CD4-positive, alpha-beta T cell (primary cell): Measurements from ENCODE around the gene THRB. TPM values are rescaled to one million over a fixed set of nuclear protein-coding genes. Genes with fewer than 3 reads are reported as not detected.

Experiments used
- ATAC-seq: fragments of 200-7000 bp; cut with Tn5 transposase; one replicate; pipeline ENCODE4 v1.10.0; 2022; ENCODE audit warnings: mild to moderate bottlenecking; ENCODE audit not compliant: poor library complexity
- CTCF ChIA-PET: fragments of 350-600 bp; sonication (Branson Sonifier 250); formaldehyde crosslinking; loops from one replicate; lab custom pipeline; 2021; ENCODE audit warnings: antibody characterized with exemption, inconsistent platforms; lab: Charles Lee
- POLR2A ChIA-PET: fragments of 350-600 bp; sonication (Branson Sonifier 250); formaldehyde crosslinking; loops from one replicate; lab custom pipeline; 2021; ENCODE audit warnings: antibody characterized with exemption, inconsistent platforms; lab: Charles Lee
- DNase-seq, 14 experiments: peaks; one replicate each; pipeline ENCODE4 v3.0.0-alpha.2; 2013 to 2020; ENCODE audit warnings: mixed read lengths in 2 of 14
- H3K27ac ChIP-seq, 2 donors: one replicate each; pipeline versions ENCODE4 v1.5.1 to v1.7.0; 2013; ENCODE audit warnings: low read length in 2 of 2, low read depth in 1 of 2, mild to moderate bottlenecking in 1 of 2
- H3K27me3 ChIP-seq, 2 experiments: 1 replicate in 1 of 2; 2 replicates in 1 of 2; pipeline versions ENCODE4 v1.6.1 to v1.7.0; 2013; ENCODE audit warnings: low read length in 2 of 2, control low read depth in 1 of 2, mild to moderate bottlenecking in 1 of 2, moderate library complexity in 1 of 2; ENCODE audit not compliant: insufficient read depth in 2 of 2, control insufficient read depth in 1 of 2
- H3K36me3 ChIP-seq: one replicate; pipeline ENCODE4 v1.6.1; 2013; ENCODE audit warnings: low read length, control low read depth; ENCODE audit not compliant: insufficient read depth
- H3K4me1 ChIP-seq: one replicate; pipeline ENCODE4 v1.6.1; 2013; ENCODE audit warnings: low read length, control low read depth; ENCODE audit not compliant: insufficient read depth
- H3K4me3 ChIP-seq: one replicate; pipeline ENCODE4 v1.5.1; 2013; ENCODE audit warnings: mild to moderate bottlenecking, low read length, moderate library complexity
- H3K9me3 ChIP-seq, 2 experiments: 1 replicate in 1 of 2; 2 replicates in 1 of 2; pipeline versions ENCODE4 v1.6.1 to v1.7.0; 2013; ENCODE audit warnings: low read length in 2 of 2, mild to moderate bottlenecking in 2 of 2, control low read depth in 1 of 2, moderate library complexity in 1 of 2; ENCODE audit not compliant: control insufficient read depth in 1 of 2, insufficient read depth in 1 of 2
- H3K27ac Mint-ChIP-seq: one replicate; pipeline ENCODE4 v1.8.0; 2020; ENCODE audit warnings: mixed read lengths
- H3K27me3 Mint-ChIP-seq: one replicate; pipeline ENCODE4 v1.8.0; 2021; ENCODE audit warnings: mixed read lengths
- H3K36me3 Mint-ChIP-seq: one replicate; pipeline ENCODE4 v1.8.0; 2021; ENCODE audit warnings: low read depth, mixed read lengths
- H3K4me1 Mint-ChIP-seq: one replicate; pipeline ENCODE4 v1.8.0; 2021; ENCODE audit warnings: low read depth, mixed read lengths
- H3K4me3 Mint-ChIP-seq: one replicate; pipeline ENCODE4 v1.8.0; 2020; ENCODE audit warnings: mild to moderate bottlenecking, mixed read lengths
- H3K9me3 Mint-ChIP-seq: one replicate; pipeline ENCODE4 v1.8.0; 2020; ENCODE audit warnings: mixed read lengths
- intact Hi-C, 2 experiments: fragments of 100-400 bp; cut with DNase I in 1 of 2; cut with micrococcal nuclease in 1 of 2; formaldehyde crosslinking; loops; one replicate each; pipeline versions ENCODE4 v1.15.1 to v1.9.0; 2023 to 2025; cut with DNase I, micrococcal nuclease
- total RNA-seq, 174 experiments: library from RNA in 2 of 174; stranded (reverse) in 2 of 174; gene quantifications; one replicate each; pipeline ENCODE4 v1.2.3 and lab custom pipeline; 2021 to 2026
- TF ChIP-seq, protein P1 (sequence below): fragments of 200-600 bp; IDR thresholded peaks from one replicate; pipeline ENCODE4 v1.8.0; 2022; ENCODE audit warnings: antibody characterized with exemption, mild to moderate bottlenecking

Gene THRB
- total RNA-seq, 2 experiments from 2014 or later: not detected

DNA sequence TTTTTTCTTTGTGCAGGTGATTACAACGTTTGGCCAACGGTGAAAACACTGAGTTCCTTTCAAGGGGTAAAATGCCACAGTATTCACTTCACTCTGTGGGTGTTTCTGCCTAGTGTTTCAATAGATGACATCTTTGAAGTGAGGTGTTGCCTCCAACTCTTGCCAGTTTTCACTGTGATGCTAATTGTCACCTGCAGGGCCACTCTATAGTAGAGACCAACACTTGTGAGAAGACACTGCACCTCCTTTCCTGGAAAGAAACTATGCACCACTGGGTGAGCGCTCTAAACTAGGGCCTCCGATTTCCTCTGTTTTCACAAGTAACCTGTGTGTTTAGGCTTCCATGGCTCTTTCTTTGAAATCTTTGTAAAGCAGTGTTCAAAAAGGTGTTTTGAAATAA, 98.3 kb downstream of the THRB start:
- no peaks in the 10 kb centered on the region for H3K27me3 Mint-ChIP-seq
- CTCF ChIA-PET: no interaction called here
- Histone ChIP-seq H3K4me1 (no peaks in the 10 kb centered on the region), H3K27me3 (no peaks in the 10 kb centered on the region), H3K27ac (no peak overlapping the region), H3K9me3 (no peaks in the 10 kb centered on the region), H3K36me3 (no peaks in the 10 kb centered on the region), H3K4me3 (no peak overlapping the region)
- intact Hi-C loops: no loop called here
- H3K36me3 Mint-ChIP-seq: no peaks in the 10 kb centered on the region
- POLR2A ChIA-PET: no interaction called here
- ATAC-seq: no peak
- H3K9me3 Mint-ChIP-seq: no peaks in the 10 kb centered on the region
- no peak overlapping the region for H3K4me3 Mint-ChIP-seq
- TF ChIP-seq, protein P1, sequence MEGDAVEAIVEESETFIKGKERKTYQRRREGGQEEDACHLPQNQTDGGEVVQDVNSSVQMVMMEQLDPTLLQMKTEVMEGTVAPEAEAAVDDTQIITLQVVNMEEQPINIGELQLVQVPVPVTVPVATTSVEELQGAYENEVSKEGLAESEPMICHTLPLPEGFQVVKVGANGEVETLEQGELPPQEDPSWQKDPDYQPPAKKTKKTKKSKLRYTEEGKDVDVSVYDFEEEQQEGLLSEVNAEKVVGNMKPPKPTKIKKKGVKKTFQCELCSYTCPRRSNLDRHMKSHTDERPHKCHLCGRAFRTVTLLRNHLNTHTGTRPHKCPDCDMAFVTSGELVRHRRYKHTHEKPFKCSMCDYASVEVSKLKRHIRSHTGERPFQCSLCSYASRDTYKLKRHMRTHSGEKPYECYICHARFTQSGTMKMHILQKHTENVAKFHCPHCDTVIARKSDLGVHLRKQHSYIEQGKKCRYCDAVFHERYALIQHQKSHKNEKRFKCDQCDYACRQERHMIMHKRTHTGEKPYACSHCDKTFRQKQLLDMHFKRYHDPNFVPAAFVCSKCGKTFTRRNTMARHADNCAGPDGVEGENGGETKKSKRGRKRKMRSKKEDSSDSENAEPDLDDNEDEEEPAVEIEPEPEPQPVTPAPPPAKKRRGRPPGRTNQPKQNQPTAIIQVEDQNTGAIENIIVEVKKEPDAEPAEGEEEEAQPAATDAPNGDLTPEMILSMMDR: no peak
- DNase-seq: no peak
- no peak overlapping the region for H3K27ac Mint-ChIP-seq
- H3K4me1 Mint-ChIP-seq: no peaks in the 10 kb centered on the region

DNA sequence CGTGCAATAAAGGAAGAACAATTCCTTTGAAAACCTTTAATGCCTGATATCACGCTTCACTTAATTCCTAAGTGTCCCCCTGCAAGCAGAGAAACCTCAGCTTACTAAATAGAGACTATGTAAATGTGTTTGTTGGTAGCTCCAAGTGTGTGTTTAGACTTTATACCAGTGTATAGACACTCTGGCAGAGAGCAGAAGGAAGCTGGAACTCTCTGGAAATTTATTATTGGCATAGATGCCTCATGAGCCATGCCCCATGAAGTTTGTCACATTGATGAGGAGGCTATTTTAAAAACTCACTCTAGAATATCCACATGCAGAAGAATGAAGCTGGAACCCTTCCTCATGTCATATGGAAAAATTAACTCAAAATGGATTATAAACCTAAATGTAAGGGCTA, 99.9 kb downstream of the THRB start:
- no peaks in the 10 kb centered on the region for H3K4me1 ChIP-seq
- TF ChIP-seq, protein P1: no peak
- ATAC-seq (no peak), DNase-seq (no peak)
- POLR2A ChIA-PET: no interaction called here
- H3K36me3 ChIP-seq: no peaks in the 10 kb centered on the region
- CTCF ChIA-PET: no interaction called here
- H3K27ac ChIP-seq: no peak overlapping the region
- no peaks in the 10 kb centered on the region for H3K9me3 ChIP-seq
- Mint-ChIP-seq H3K4me3 (no peak overlapping the region), H3K4me1 (no peaks in the 10 kb centered on the region), H3K27me3 (no peaks in the 10 kb centered on the region), H3K36me3 (no peaks in the 10 kb centered on the region), H3K9me3 (no peaks in the 10 kb centered on the region), H3K27ac (no peak overlapping the region)
- no peaks in the 10 kb centered on the region for H3K27me3 ChIP-seq
- no peak overlapping the region for H3K4me3 ChIP-seq
- intact Hi-C loops: no loop called here

DNA sequence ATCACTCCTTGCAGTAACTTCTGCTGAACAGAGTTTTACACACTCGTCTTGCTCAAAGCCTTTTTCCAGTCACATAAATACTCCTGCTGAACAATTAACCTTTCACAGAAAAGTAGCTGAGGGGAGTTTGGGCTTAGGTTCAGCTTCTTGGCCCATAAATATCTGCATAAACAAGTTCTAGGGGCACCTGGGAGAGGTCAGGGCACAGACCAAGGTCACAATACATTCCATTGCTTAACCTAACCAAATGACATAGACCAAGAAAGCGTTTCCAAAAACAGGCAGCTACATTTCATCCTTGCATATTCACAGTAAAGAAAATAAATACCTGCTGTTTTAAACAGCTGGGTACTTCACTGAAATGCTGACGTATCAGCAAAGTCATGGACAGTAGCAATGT, 101.3 kb downstream of the THRB start:
- H3K27me3 ChIP-seq: no peaks in the 10 kb centered on the region
- ATAC-seq (no peak), DNase-seq (no peak)
- CTCF ChIA-PET: no interaction called here
- Mint-ChIP-seq H3K27me3 (no peaks in the 10 kb centered on the region), H3K27ac (no peak overlapping the region), H3K36me3 (no peaks in the 10 kb centered on the region), H3K4me3 (no peak overlapping the region), H3K4me1 (no peaks in the 10 kb centered on the region), H3K9me3 (no peaks in the 10 kb centered on the region)
- H3K4me1 ChIP-seq: no peaks in the 10 kb centered on the region
- TF ChIP-seq, protein P1: no peak
- no peak overlapping the region for H3K4me3 ChIP-seq
- H3K36me3 ChIP-seq: no peaks in the 10 kb centered on the region
- POLR2A ChIA-PET: no interaction called here
- H3K27ac ChIP-seq: no peak overlapping the region
- H3K9me3 ChIP-seq: no peaks in the 10 kb centered on the region
- intact Hi-C loops: no loop called here
